ENCODE results near the gene VPS11. TPM values are rescaled to one million over a fixed set of nuclear protein-coding genes. Genes with fewer than 3 reads are reported as not detected.
A peak's percentile ranks its signal among the peaks of the same experiment; 100 is the strongest.

The VPS11 gene
- total RNA-seq, 1 donor from 2014 or later = 32.7 TPM

GRCh38 chr11:119089319-119089718 lies 21.7 kb downstream of the VPS11 start:
- H3K27ac Mint-ChIP-seq (ENCODE audit: unreplicated experiment) = no peak overlapping the region
- TF ChIP-seq CTCF (IDR thresholded peaks at IDR 0.05; ENCODE audit: unreplicated experiment) = no peak
- peaks cover 21% of the 10 kb centered on the region for H3K4me1 Mint-ChIP-seq (ENCODE audit: unreplicated experiment)
- no peaks in the 10 kb centered on the region for H3K9me3 Mint-ChIP-seq (ENCODE audit: unreplicated experiment)
- H3K4me3 Mint-ChIP-seq (ENCODE audit: unreplicated experiment) = no peak overlapping the region
- peaks cover 9% of the 10 kb centered on the region for H3K27me3 Mint-ChIP-seq (ENCODE audit: unreplicated experiment)
- H3K36me3 Mint-ChIP-seq (ENCODE audit: low read depth, unreplicated experiment) = peaks cover 10% of the 10 kb centered on the region
- no peak for DNase-seq (ENCODE audit: low spot score)

GRCh38 chr11:119091178-119091577 lies 23.6 kb downstream of the VPS11 start:
- Mint-ChIP-seq H3K4me3 (ENCODE audit: unreplicated experiment) (no peak overlapping the region), H3K4me1 (ENCODE audit: unreplicated experiment) (peaks cover 16% of the 10 kb centered on the region), H3K36me3 (ENCODE audit: low read depth, unreplicated experiment) (peaks cover 19% of the 10 kb centered on the region), H3K27ac (ENCODE audit: unreplicated experiment) (no peak overlapping the region), H3K27me3 (ENCODE audit: unreplicated experiment) (peaks cover 15% of the 10 kb centered on the region), H3K9me3 (ENCODE audit: unreplicated experiment) (no peaks in the 10 kb centered on the region)
- TF ChIP-seq CTCF (IDR thresholded peaks at IDR 0.05; ENCODE audit: unreplicated experiment) = no peak
- no peak for DNase-seq (ENCODE audit: low spot score)

- peaks cover 16% of the 10 kb centered on the region for H3K4me1 Mint-ChIP-seq (ENCODE audit: unreplicated experiment)
- H3K36me3 Mint-ChIP-seq (ENCODE audit: low read depth, unreplicated experiment) = peaks cover 29% of the 10 kb centered on the region
- H3K27ac Mint-ChIP-seq (ENCODE audit: unreplicated experiment) = no peak overlapping the region
- H3K4me3 Mint-ChIP-seq (ENCODE audit: unreplicated experiment) = peak overlapping the region; percentile 79
- H3K27me3 Mint-ChIP-seq (ENCODE audit: unreplicated experiment) = peaks cover 16% of the 10 kb centered on the region
- no peak for DNase-seq (ENCODE audit: low spot score)
- no peaks in the 10 kb centered on the region for H3K9me3 Mint-ChIP-seq (ENCODE audit: unreplicated experiment)
- TF ChIP-seq CTCF (IDR thresholded peaks at IDR 0.05; ENCODE audit: unreplicated experiment) = no peak
Measured at GRCh38 chr11:119091966-119092879, 24.6 kb downstream of the VPS11 start.

GRCh38 chr11:119092880-119093842 lies 25.5 kb downstream of the VPS11 start:
- Mint-ChIP-seq H3K27me3 (ENCODE audit: unreplicated experiment) (peaks cover 16% of the 10 kb centered on the region), H3K9me3 (ENCODE audit: unreplicated experiment) (no peaks in the 10 kb centered on the region), H3K4me1 (ENCODE audit: unreplicated experiment) (peaks cover 16% of the 10 kb centered on the region), H3K27ac (ENCODE audit: unreplicated experiment) (peak overlapping the region; percentile 36), H3K36me3 (ENCODE audit: low read depth, unreplicated experiment) (peaks cover 38% of the 10 kb centered on the region), H3K4me3 (ENCODE audit: unreplicated experiment) (peak overlapping the region; percentile 91)
- no peak for DNase-seq (ENCODE audit: low spot score)
- no peak for TF ChIP-seq CTCF (IDR thresholded peaks at IDR 0.05; ENCODE audit: unreplicated experiment)
